H9 (cell line): Measurements from ENCODE around the gene PCBP4. TPM values are rescaled to one million over a fixed set of nuclear protein-coding genes. Genes with fewer than 3 reads are reported as not detected.

ENCODE experiments used
- DNase-seq: peaks from one replicate; pipeline ENCODE4 v3.0.0-alpha.2; 2017
- H2AFZ ChIP-seq: one replicate; pipeline ENCODE4 v1.6.1; 2013; ENCODE audit warnings: mild to moderate bottlenecking, low read length, control low read depth, moderate library complexity
- H2AK5ac ChIP-seq: 2 replicates; pipeline ENCODE4 v1.6.1; 2013; ENCODE audit warnings: low read length, control low read depth, mixed read lengths; ENCODE audit not compliant: insufficient read length
- H2BK120ac ChIP-seq: one replicate; pipeline ENCODE4 v1.6.1; 2013; ENCODE audit warnings: low read depth, mild to moderate bottlenecking, low read length, control low read depth, inconsistent platforms; ENCODE audit not compliant: poor library complexity, severe bottlenecking
- H2BK12ac ChIP-seq: 2 replicates; pipeline ENCODE4 v1.6.1; 2013; ENCODE audit warnings: low read length, control low read depth, mixed read lengths, low read depth; ENCODE audit not compliant: insufficient read length
- H2BK15ac ChIP-seq: 2 replicates; pipeline ENCODE4 v1.6.1; 2013; ENCODE audit warnings: low read depth, low read length, control low read depth
- H2BK20ac ChIP-seq: one replicate; pipeline ENCODE4 v1.6.1; 2013; ENCODE audit warnings: low read depth, mild to moderate bottlenecking, low read length, control low read depth, inconsistent platforms; ENCODE audit not compliant: poor library complexity, severe bottlenecking
- H2BK5ac ChIP-seq: 2 replicates; pipeline ENCODE4 v1.6.1; 2013; ENCODE audit warnings: low read length, control low read depth, mixed read lengths; ENCODE audit not compliant: insufficient read length
- H3K14ac ChIP-seq: 2 replicates; pipeline ENCODE4 v1.6.1; 2013; ENCODE audit warnings: low read length, control low read depth; ENCODE audit not compliant: insufficient read depth
- H3K18ac ChIP-seq: 2 replicates; pipeline ENCODE4 v1.6.1; 2013; ENCODE audit warnings: low read depth, mild to moderate bottlenecking, mixed read lengths, low read length, control low read depth; ENCODE audit not compliant: insufficient read length
- H3K23ac ChIP-seq: 2 replicates; pipeline ENCODE4 v1.6.1; 2013; ENCODE audit warnings: low read length, control low read depth, mixed read lengths, low read depth; ENCODE audit not compliant: insufficient read length
- H3K23me2 ChIP-seq: 2 replicates; pipeline ENCODE4 v1.6.1; 2013; ENCODE audit warnings: low read depth, mild to moderate bottlenecking, mixed read lengths, low read length, control low read depth; ENCODE audit not compliant: insufficient read length, poor library complexity, severe bottlenecking
- H3K27ac ChIP-seq: 2 replicates; pipeline ENCODE4 v1.5.1; 2013; ENCODE audit warnings: low read length, control low read depth, mixed read lengths, low read depth; ENCODE audit not compliant: insufficient read length
- H3K27me3 ChIP-seq: 2 replicates; pipeline ENCODE4 v1.6.1; 2013; ENCODE audit warnings: low read length, control low read depth, inconsistent platforms; ENCODE audit not compliant: insufficient read depth
- H3K4ac ChIP-seq: 2 replicates; pipeline ENCODE4 v1.6.1; 2013; ENCODE audit warnings: low read depth, mild to moderate bottlenecking, control low read depth, inconsistent platforms, low read length, moderate library complexity
- H3K4me1 ChIP-seq: 2 replicates; pipeline ENCODE4 v1.6.1; 2013; ENCODE audit warnings: low read length, control low read depth, inconsistent platforms; ENCODE audit not compliant: insufficient read depth
- H3K4me2 ChIP-seq: 2 replicates; pipeline ENCODE4 v1.6.1; 2013; ENCODE audit warnings: low read length, control low read depth, mixed read lengths; ENCODE audit not compliant: insufficient read length, insufficient read depth
- H3K56ac ChIP-seq: 2 replicates; pipeline ENCODE4 v1.6.1; 2013; ENCODE audit warnings: low read depth, mild to moderate bottlenecking, mixed read lengths, low read length, control low read depth; ENCODE audit not compliant: insufficient read length
- H3K79me1 ChIP-seq: 2 replicates; pipeline ENCODE4 v1.6.1; 2013; ENCODE audit warnings: low read depth, mild to moderate bottlenecking, moderate library complexity, low read length, control low read depth, inconsistent platforms; ENCODE audit not compliant: insufficient read depth, poor library complexity, severe bottlenecking
- H3K79me2 ChIP-seq: 2 replicates; pipeline ENCODE4 v1.6.1; 2013; ENCODE audit warnings: low read length, control low read depth, inconsistent platforms; ENCODE audit not compliant: insufficient read depth
- H3K9ac ChIP-seq: 2 replicates; pipeline ENCODE4 v1.6.1; 2013; ENCODE audit warnings: low read length, control low read depth, mixed read lengths; ENCODE audit not compliant: insufficient read length; ENCODE audit errors: extremely low read depth
- H3K9me3 ChIP-seq: one replicate; pipeline ENCODE4 v1.6.1; 2013; ENCODE audit warnings: low read depth, low read length, inconsistent platforms; ENCODE audit not compliant: control insufficient read depth
- H3T11ph ChIP-seq: one replicate; pipeline ENCODE4 v1.6.1; 2013; ENCODE audit warnings: mild to moderate bottlenecking, low read length, control low read depth, inconsistent platforms
- H4K20me1 ChIP-seq: one replicate; pipeline ENCODE4 v1.6.1; 2013; ENCODE audit not compliant: control insufficient read depth, insufficient read length, insufficient read depth
- H4K5ac ChIP-seq: 2 replicates; pipeline ENCODE4 v1.6.1; 2013; ENCODE audit warnings: low read depth, mild to moderate bottlenecking, mixed read lengths, low read length, control low read depth; ENCODE audit not compliant: insufficient read length
- H4K8ac ChIP-seq: replicated peaks from 2 replicates; pipeline ENCODE4 v1.6.1; 2013; ENCODE audit warnings: low read length, control low read depth, mixed read lengths, low read depth; ENCODE audit not compliant: insufficient read length
- H4K91ac ChIP-seq: 2 replicates; pipeline ENCODE4 v1.6.1; 2013; ENCODE audit warnings: low read depth, mild to moderate bottlenecking, moderate library complexity, mixed read lengths, low read length, control low read depth; ENCODE audit not compliant: insufficient read length
- H3K27ac Mint-ChIP-seq, 3 experiments: 2 replicates in 2 of 3; 3 replicates in 1 of 3; pipeline ENCODE4 v1.8.0; 2020 to 2021; ENCODE audit warnings: mixed read lengths in 3 of 3, mild to moderate bottlenecking in 1 of 3, moderate library complexity in 1 of 3
- H3K27me3 Mint-ChIP-seq: 2 replicates; pipeline ENCODE4 v1.8.0; 2021; ENCODE audit warnings: low read depth, mild to moderate bottlenecking, moderate library complexity, mixed read lengths
- H3K36me3 Mint-ChIP-seq, 3 experiments: 2 replicates in 2 of 3; 3 replicates in 1 of 3; pipeline ENCODE4 v1.8.0; 2020 to 2021; ENCODE audit warnings: low read depth in 3 of 3, mixed read lengths in 3 of 3; ENCODE audit not compliant: insufficient read depth in 1 of 3
- H3K4me1 Mint-ChIP-seq, 2 experiments: 2 replicates each; pipeline ENCODE4 v1.8.0; 2020; ENCODE audit warnings: mixed read lengths in 2 of 2
- H3K4me3 Mint-ChIP-seq, 2 experiments: 2 replicates in 1 of 2; 3 replicates in 1 of 2; pipeline ENCODE4 v1.8.0; 2020 to 2021; ENCODE audit warnings: mild to moderate bottlenecking in 2 of 2, mixed read lengths in 2 of 2, moderate library complexity in 1 of 2
- H3K9me3 Mint-ChIP-seq, 2 experiments: 2 replicates in 1 of 2; 3 replicates in 1 of 2; pipeline ENCODE4 v1.8.0; 2020; ENCODE audit warnings: mild to moderate bottlenecking in 2 of 2, mixed read lengths in 2 of 2, moderate library complexity in 1 of 2
- CTCF ChIP-seq: fragments of 200-600 bp; sonication (generic); conservative IDR thresholded peaks from 3 replicates; pipeline ENCODE4 v1.8.0; 2021; ENCODE audit warnings: antibody characterized with exemption, mild to moderate bottlenecking
- WGBS: extraction: QIAGEN DNeasy Blood & Tissue Kit; methylation state at CpG from one replicate; pipeline ENCODE4 v1.1.7; 2013; ENCODE audit warnings: missing lambda C conversion rate, low lambda C conversion rate, mixed read lengths; ENCODE audit not compliant: insufficient read length; ENCODE audit errors: extremely low coverage; 5-methylcytosine and 5-hydroxymethylcytosine counted together
- total RNA-seq: library from RNA; stranded (reverse); gene quantifications from 2 replicates; pipeline ENCODE4 v1.2.1, GENCODE V29; 2021

The PCBP4 gene
- total RNA-seq, 1 experiment from 2014 or later: 24.6 TPM

- H3K9me3 Mint-ChIP-seq: no peaks in the 10 kb centered on the region; a peak in 1 of 5 replicates
- H2BK15ac ChIP-seq: no peak overlapping the region
- peak; percentile 99 for TF ChIP-seq CTCF
- H3K9ac ChIP-seq: no peak overlapping the region
- no peak overlapping the region for H3K14ac ChIP-seq
- H3K23me2 ChIP-seq: no peaks in the 10 kb centered on the region
- peaks cover 2% of the 10 kb centered on the region for H4K20me1 ChIP-seq
- peaks cover 52 to 56% of the 10 kb centered on the region in 2 experiments for H3K4me1 Mint-ChIP-seq
- H2BK5ac ChIP-seq: no peak overlapping the region
- no peak overlapping the region for H4K8ac ChIP-seq
- H3K36me3 Mint-ChIP-seq: no peaks in the 10 kb centered on the region; a peak in 1 of 7 replicates
- no peak overlapping the region for H4K91ac ChIP-seq
- H3K56ac ChIP-seq: no peak overlapping the region
- no peaks in the 10 kb centered on the region for H3K79me1 ChIP-seq
- no peak overlapping the region for H3K4ac ChIP-seq
- no peak overlapping the region for H3K18ac ChIP-seq
- no peak overlapping the region for H3K23ac ChIP-seq
- H2BK12ac ChIP-seq: no peak overlapping the region
- H3K27me3 ChIP-seq: no peaks in the 10 kb centered on the region
- no peak overlapping the region for H4K5ac ChIP-seq
- H3K9me3 ChIP-seq: no peaks in the 10 kb centered on the region
- peak; percentile 95 for DNase-seq
- no peak overlapping the region for H2BK120ac ChIP-seq
- H3K79me2 ChIP-seq: no peaks in the 10 kb centered on the region
- peak overlapping the region in 1 of 3 experiments; percentile 75; a peak in 2 of 7 replicates for H3K27ac Mint-ChIP-seq
- H2AFZ ChIP-seq: no peak overlapping the region
- peak overlapping the region in 1 of 2 experiments; percentile 30; a peak in 2 of 5 replicates for H3K4me3 Mint-ChIP-seq
- H2AK5ac ChIP-seq: no peak overlapping the region
- H3K4me1 ChIP-seq: peaks cover 14% of the 10 kb centered on the region; the same call in 1 of the 2 replicates
- WGBS: no CpG with 5 or more reads among the region's 18 CpGs
- no peak overlapping the region for H3K27ac ChIP-seq
- H2BK20ac ChIP-seq: no peak overlapping the region
- no peak overlapping the region for H3T11ph ChIP-seq
- peaks cover 4% of the 10 kb centered on the region for H3K27me3 Mint-ChIP-seq
- H3K4me2 ChIP-seq: no peak overlapping the region
Measured at GRCh38 chr3:52001443-52001974, 34.3 kb upstream of the PCBP4 start.
